HUES6 (cell line): Measurements from ENCODE around the gene ARL15.

Experiments used
- H3K27ac ChIP-seq: 2 replicates; pipeline ENCODE4 v1.7.0; 2013; ENCODE audit warnings: low read depth, mild to moderate bottlenecking, low read length, inconsistent platforms
- H3K27me3 ChIP-seq: 2 replicates; pipeline ENCODE4 v1.6.1; 2013; ENCODE audit warnings: low read length; ENCODE audit not compliant: control insufficient read depth, insufficient read depth
- H3K36me3 ChIP-seq: 2 replicates; pipeline ENCODE4 v1.6.1; 2013; ENCODE audit warnings: low read length; ENCODE audit not compliant: control insufficient read depth, insufficient read depth
- H3K4me1 ChIP-seq: 2 replicates; pipeline ENCODE4 v1.6.1; 2013; ENCODE audit warnings: low read length; ENCODE audit not compliant: control insufficient read depth, insufficient read depth
- H3K4me3 ChIP-seq: 2 replicates; pipeline ENCODE4 v1.5.1; 2013; ENCODE audit warnings: low read depth, low read length
- H3K9ac ChIP-seq: one replicate; pipeline ENCODE4 v1.6.1; 2013; ENCODE audit warnings: mild to moderate bottlenecking, low read length
- H3K9me3 ChIP-seq: 2 replicates; pipeline ENCODE4 v1.6.1; 2013; ENCODE audit warnings: low read depth, low read length; ENCODE audit not compliant: control insufficient read depth, insufficient read depth

The ARL15 gene

GRCh38 chr5:54178991-54179390 lies 131.4 kb downstream of the ARL15 start:
- Histone ChIP-seq H3K36me3 (no peaks in the 10 kb centered on the region), H3K27ac (no peak overlapping the region), H3K4me1 (peaks cover 16% of the 10 kb centered on the region), H3K4me3 (no peak overlapping the region), H3K9me3 (no peaks in the 10 kb centered on the region; the same call in 1 of the 2 replicates), H3K9ac (no peak overlapping the region), H3K27me3 (no peaks in the 10 kb centered on the region)

GRCh38 chr5:54178207-54178606 lies 132.2 kb downstream of the ARL15 start:
- Histone ChIP-seq H3K4me1 (peaks cover 16% of the 10 kb centered on the region), H3K9ac (no peak overlapping the region), H3K36me3 (no peaks in the 10 kb centered on the region), H3K9me3 (no peaks in the 10 kb centered on the region; the same call in 1 of the 2 replicates), H3K4me3 (no peak overlapping the region), H3K27me3 (no peaks in the 10 kb centered on the region), H3K27ac (no peak overlapping the region)

- Histone ChIP-seq H3K36me3 (no peaks in the 10 kb centered on the region), H3K4me3 (no peak overlapping the region), H3K27ac (no peak overlapping the region), H3K27me3 (no peaks in the 10 kb centered on the region), H3K9ac (no peak overlapping the region), H3K9me3 (no peaks in the 10 kb centered on the region; the same call in 1 of the 2 replicates), H3K4me1 (peaks cover 16% of the 10 kb centered on the region)
Measured at GRCh38 chr5:54177058-54177457, 133.3 kb downstream of the ARL15 start.

GRCh38 chr5:54176066-54176830 lies 134.1 kb downstream of the ARL15 start:
- no peaks in the 10 kb centered on the region for H3K9me3 ChIP-seq
- H3K36me3 ChIP-seq, result no peaks in the 10 kb centered on the region
- H3K9ac ChIP-seq, result no peak overlapping the region
- H3K4me1 ChIP-seq, result peaks cover 16% of the 10 kb centered on the region
- no peak overlapping the region for H3K4me3 ChIP-seq
- no peaks in the 10 kb centered on the region for H3K27me3 ChIP-seq
- no peak overlapping the region for H3K27ac ChIP-seq

GRCh38 chr5:54173251-54173650 lies 137.1 kb downstream of the ARL15 start:
- Histone ChIP-seq H3K27me3 (no peaks in the 10 kb centered on the region), H3K4me3 (no peak overlapping the region), H3K36me3 (no peaks in the 10 kb centered on the region), H3K4me1 (no peaks in the 10 kb centered on the region), H3K9ac (no peak overlapping the region), H3K9me3 (no peaks in the 10 kb centered on the region), H3K27ac (no peak overlapping the region)

GRCh38 chr5:54171645-54172384 lies 138.6 kb downstream of the ARL15 start:
- no peak overlapping the region for H3K27ac ChIP-seq
- no peaks in the 10 kb centered on the region for H3K36me3 ChIP-seq
- no peak overlapping the region for H3K4me3 ChIP-seq
- no peak overlapping the region for H3K9ac ChIP-seq
- H3K27me3 ChIP-seq, result no peaks in the 10 kb centered on the region
- no peaks in the 10 kb centered on the region for H3K4me1 ChIP-seq
- H3K9me3 ChIP-seq, result no peaks in the 10 kb centered on the region

- Histone ChIP-seq H3K36me3 (no peaks in the 10 kb centered on the region), H3K27me3 (no peaks in the 10 kb centered on the region), H3K4me1 (no peaks in the 10 kb centered on the region), H3K27ac (no peak overlapping the region), H3K4me3 (no peak overlapping the region), H3K9me3 (no peaks in the 10 kb centered on the region), H3K9ac (no peak overlapping the region)
Measured at GRCh38 chr5:54165687-54166086, 144.7 kb downstream of the ARL15 start.

GRCh38 chr5:54162184-54162583 lies 148.2 kb downstream of the ARL15 start:
- Histone ChIP-seq H3K27me3 (no peaks in the 10 kb centered on the region), H3K9me3 (no peaks in the 10 kb centered on the region), H3K27ac (no peak overlapping the region), H3K36me3 (no peaks in the 10 kb centered on the region), H3K4me3 (no peak overlapping the region), H3K4me1 (no peaks in the 10 kb centered on the region), H3K9ac (no peak overlapping the region)

- no peaks in the 10 kb centered on the region for H3K36me3 ChIP-seq
- no peaks in the 10 kb centered on the region for H3K9me3 ChIP-seq
Measured at GRCh38 chr5:54160329-54160728, 150.0 kb downstream of the ARL15 start.

GRCh38 chr5:54159893-54160195 lies 150.5 kb downstream of the ARL15 start:
- H3K27me3 ChIP-seq, result no peaks in the 10 kb centered on the region
- H3K4me1 ChIP-seq, result no peaks in the 10 kb centered on the region
- H3K36me3 ChIP-seq, result no peaks in the 10 kb centered on the region
- H3K4me3 ChIP-seq, result no peak overlapping the region
- H3K27ac ChIP-seq, result no peak overlapping the region
- H3K9me3 ChIP-seq, result no peaks in the 10 kb centered on the region
- no peak overlapping the region for H3K9ac ChIP-seq

More at GRCh38 chr5:54160329-54160728, 150.0 kb downstream of the ARL15 start:
- Histone ChIP-seq H3K4me1 (no peaks in the 10 kb centered on the region), H3K9ac (no peak overlapping the region), H3K4me3 (no peak overlapping the region), H3K27ac (no peak overlapping the region), H3K27me3 (no peaks in the 10 kb centered on the region)

GRCh38 chr5:54159153-54159892 lies 151.1 kb downstream of the ARL15 start:
- Histone ChIP-seq H3K27me3 (no peaks in the 10 kb centered on the region), H3K27ac (no peak overlapping the region), H3K9ac (no peak overlapping the region), H3K4me1 (no peaks in the 10 kb centered on the region), H3K9me3 (no peaks in the 10 kb centered on the region), H3K36me3 (no peaks in the 10 kb centered on the region), H3K4me3 (no peak overlapping the region)
